Effector memory CD8-positive, alpha-beta T cell (primary cell): ENCODE results near the gene MYEOV.

Experiments used
- ATAC-seq: fragments of 150-1000 bp; cut with Tn5 transposase; replicated peaks from 2 replicates; pipeline ENCODE4 v1.10.0; 2021; ENCODE audit warnings: mild to moderate bottlenecking, moderate library complexity
- DNase-seq, 3 experiments: peaks; one replicate each; pipeline ENCODE4 v3.0.0; 2021
- H3K27ac Mint-ChIP-seq, 2 donors: one replicate each; pipeline ENCODE4 v1.8.0; 2022; ENCODE audit warnings: mild to moderate bottlenecking in 2 of 2, mixed read lengths in 2 of 2, moderate library complexity in 2 of 2
- H3K27me3 Mint-ChIP-seq, 2 donors: one replicate each; pipeline ENCODE4 v1.8.0; 2022; ENCODE audit warnings: mixed read lengths in 2 of 2
- H3K36me3 Mint-ChIP-seq: one replicate; pipeline ENCODE4 v1.8.0; 2022; ENCODE audit warnings: mild to moderate bottlenecking, moderate library complexity, mixed read lengths; ENCODE audit not compliant: insufficient read depth
- H3K4me1 Mint-ChIP-seq, 2 donors: one replicate each; pipeline ENCODE4 v1.8.0; 2022; ENCODE audit warnings: low read depth in 2 of 2, mixed read lengths in 2 of 2
- H3K4me3 Mint-ChIP-seq, 2 donors: one replicate each; pipeline ENCODE4 v1.8.0; 2022; ENCODE audit warnings: mild to moderate bottlenecking in 2 of 2, mixed read lengths in 2 of 2, moderate library complexity in 2 of 2
- H3K9me3 Mint-ChIP-seq, 2 donors: one replicate each; pipeline ENCODE4 v1.8.0; 2022; ENCODE audit warnings: mixed read lengths in 2 of 2

The MYEOV gene

GRCh38 chr11:69343401-69344321 lies 49.7 kb downstream of the MYEOV start:
- no peak for DNase-seq
- Mint-ChIP-seq H3K4me1 (peaks cover 0 to 7% of the 10 kb centered on the region in 2 donors), H3K36me3 (no peaks in the 10 kb centered on the region), H3K27me3 (peaks cover 0 to 10% of the 10 kb centered on the region in 2 donors), H3K9me3 (no peaks in the 10 kb centered on the region), H3K27ac (no peak overlapping the region), H3K4me3 (no peak overlapping the region)
- no peak for ATAC-seq

GRCh38 chr11:69344570-69345145 lies 50.7 kb downstream of the MYEOV start:
- peaks cover 0 to 3% of the 10 kb centered on the region in 2 donors for H3K4me1 Mint-ChIP-seq
- ATAC-seq = no peak
- no peak for DNase-seq
- no peaks in the 10 kb centered on the region for H3K9me3 Mint-ChIP-seq
- H3K27me3 Mint-ChIP-seq = peaks cover 0 to 10% of the 10 kb centered on the region in 2 donors
- H3K4me3 Mint-ChIP-seq = no peak overlapping the region
- no peaks in the 10 kb centered on the region for H3K36me3 Mint-ChIP-seq
- H3K27ac Mint-ChIP-seq = no peak overlapping the region
